Measurements from ENCODE around the gene KLHL41.

KLHL41 gene

GRCh38 chr2:169485650-169486138, 23.8 kb upstream of the KLHL41 start:
- TF ChIP-seq FOXP2 (optimal IDR thresholded peaks at IDR 0.05; ENCODE audit: borderline replicate concordance, extremely low read depth, extremely low read length, insufficient read depth) (no peak), REST (IDR thresholded peaks at IDR 0.05; ENCODE audit: insufficient read depth in 1 of 2, low read depth in 2 of 2, low read length in 2 of 2) (no peak), POLR2AphosphoS5 (IDR thresholded peaks at IDR 0.05; ENCODE audit: low read depth, low read length) (no peak), TAF1 (IDR thresholded peaks at IDR 0.05; ENCODE audit: borderline replicate concordance, insufficient read depth, low read length) (no peak), SIN3A (IDR thresholded peaks at IDR 0.05; ENCODE audit: borderline replicate concordance, insufficient read depth, low read length) (no peak)

- TF ChIP-seq SIN3A (IDR thresholded peaks at IDR 0.05; ENCODE audit: borderline replicate concordance, insufficient read depth, low read length) (no peak), POLR2AphosphoS5 (IDR thresholded peaks at IDR 0.05; ENCODE audit: low read depth, low read length) (no peak), FOXP2 (optimal IDR thresholded peaks at IDR 0.05; ENCODE audit: borderline replicate concordance, extremely low read depth, extremely low read length, insufficient read depth) (no peak)
Observed at GRCh38 chr2:169486487-169486886, 23.0 kb upstream of the KLHL41 start.

GRCh38 chr2:169490834-169491233, 18.7 kb upstream of the KLHL41 start:
- TF ChIP-seq POLR2AphosphoS5 (IDR thresholded peaks at IDR 0.05; ENCODE audit: low read depth, low read length) (no peak), TAF1 (IDR thresholded peaks at IDR 0.05; ENCODE audit: borderline replicate concordance, insufficient read depth, low read length) (no peak), FOXP2 (optimal IDR thresholded peaks at IDR 0.05; ENCODE audit: borderline replicate concordance, extremely low read depth, extremely low read length, insufficient read depth) (no peak)

DNA sequence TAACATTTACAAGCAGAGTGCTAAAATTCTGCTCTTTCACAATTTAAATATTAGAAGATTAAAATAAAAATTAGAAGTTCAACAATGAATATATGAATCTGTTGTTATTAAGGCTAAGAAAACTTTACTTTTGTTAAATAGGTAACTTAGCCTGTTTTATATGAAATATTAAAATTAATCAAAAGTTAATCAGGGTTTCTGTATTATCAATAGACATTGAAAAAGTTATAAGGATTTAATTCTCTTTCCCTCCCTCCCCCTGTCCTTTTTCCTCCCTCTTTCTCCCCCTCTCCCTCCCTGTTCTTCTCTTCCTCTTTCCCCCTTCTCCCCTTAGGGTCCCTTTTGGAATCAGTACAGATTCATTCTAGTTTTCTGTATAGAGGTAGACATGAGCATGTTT, 18.1 kb upstream of the KLHL41 start:
- no peak for TF ChIP-seq TAF1 (IDR thresholded peaks at IDR 0.05; ENCODE audit: borderline replicate concordance, insufficient read depth, low read length)
- TF ChIP-seq REST (IDR thresholded peaks at IDR 0.05; ENCODE audit: insufficient read depth in 1 of 2, low read depth in 2 of 2, low read length in 2 of 2), result no peak
- no peak for TF ChIP-seq POLR2AphosphoS5 (IDR thresholded peaks at IDR 0.05; ENCODE audit: low read depth, low read length)
- TF ChIP-seq FOXP2 (optimal IDR thresholded peaks at IDR 0.05; ENCODE audit: borderline replicate concordance, extremely low read depth, extremely low read length, insufficient read depth), result no peak
- TF ChIP-seq SIN3A (IDR thresholded peaks at IDR 0.05; ENCODE audit: borderline replicate concordance, insufficient read depth, low read length), result no peak

DNA sequence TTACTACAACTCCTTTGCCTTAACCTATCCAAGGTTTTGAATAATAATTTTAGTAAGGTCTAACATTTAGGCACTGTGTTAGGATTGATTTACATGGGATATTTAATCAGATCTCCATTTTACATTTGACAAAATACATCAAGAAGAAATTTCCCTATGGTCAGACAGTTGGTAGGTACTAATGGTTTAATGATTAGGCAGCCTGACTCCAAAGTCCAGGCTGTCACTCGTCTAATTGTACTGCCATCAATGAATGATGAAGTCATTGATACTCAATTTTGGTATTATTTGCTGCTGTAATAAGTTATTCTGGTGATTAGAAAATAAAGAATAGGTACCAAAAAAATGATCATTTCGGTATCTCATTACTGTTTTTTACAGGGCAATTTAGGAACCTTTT, 16.1 kb upstream of the KLHL41 start:
- no peak for TF ChIP-seq POLR2AphosphoS5 (IDR thresholded peaks at IDR 0.05; ENCODE audit: low read depth, low read length)
- no peak for TF ChIP-seq SIN3A (IDR thresholded peaks at IDR 0.05; ENCODE audit: borderline replicate concordance, insufficient read depth, low read length)
- TF ChIP-seq REST (IDR thresholded peaks at IDR 0.05; ENCODE audit: insufficient read depth in 1 of 2, low read depth in 2 of 2, low read length in 2 of 2), result no peak
- no peak for TF ChIP-seq TAF1 (IDR thresholded peaks at IDR 0.05; ENCODE audit: borderline replicate concordance, insufficient read depth, low read length)
- TF ChIP-seq FOXP2 (optimal IDR thresholded peaks at IDR 0.05; ENCODE audit: borderline replicate concordance, extremely low read depth, extremely low read length, insufficient read depth), result no peak

- no peak for TF ChIP-seq POLR2AphosphoS5 (IDR thresholded peaks at IDR 0.05; ENCODE audit: low read depth, low read length)
- no peak for TF ChIP-seq FOXP2 (optimal IDR thresholded peaks at IDR 0.05; ENCODE audit: borderline replicate concordance, extremely low read depth, extremely low read length, insufficient read depth)
- TF ChIP-seq TAF1 (IDR thresholded peaks at IDR 0.05; ENCODE audit: borderline replicate concordance, insufficient read depth, low read length), result no peak
- TF ChIP-seq SIN3A (IDR thresholded peaks at IDR 0.05; ENCODE audit: borderline replicate concordance, insufficient read depth, low read length), result no peak
- TF ChIP-seq REST (IDR thresholded peaks at IDR 0.05; ENCODE audit: insufficient read depth in 1 of 2, low read depth in 2 of 2, low read length in 2 of 2), result no peak
Observed at GRCh38 chr2:169495310-169495928, 14.1 kb upstream of the KLHL41 start.

Measured in PFSK-1 (cell line).